ENCODE results near the gene MCC.

MCC gene

DNA sequence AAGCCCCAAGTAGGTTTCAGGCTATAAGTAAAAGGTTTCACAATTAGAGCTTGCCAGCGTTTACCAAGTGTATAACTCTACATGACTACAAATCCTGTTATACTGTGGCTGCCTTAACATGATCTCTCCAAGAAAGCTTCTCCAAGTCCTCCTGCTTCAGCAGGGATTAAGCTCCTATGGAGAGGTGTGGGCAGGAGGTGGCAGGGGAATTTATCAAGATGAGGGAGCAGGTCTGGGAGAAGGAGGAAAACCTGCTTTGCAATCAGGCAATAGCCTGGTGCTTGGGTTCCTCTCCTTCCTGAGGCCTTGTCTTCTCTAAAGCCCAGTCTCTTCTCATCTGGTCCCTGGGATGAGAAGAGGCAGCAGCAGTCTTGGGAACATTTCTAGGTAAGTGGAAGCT, 188.7 kb downstream of the MCC start:
- no peak for DNase-seq

DNA sequence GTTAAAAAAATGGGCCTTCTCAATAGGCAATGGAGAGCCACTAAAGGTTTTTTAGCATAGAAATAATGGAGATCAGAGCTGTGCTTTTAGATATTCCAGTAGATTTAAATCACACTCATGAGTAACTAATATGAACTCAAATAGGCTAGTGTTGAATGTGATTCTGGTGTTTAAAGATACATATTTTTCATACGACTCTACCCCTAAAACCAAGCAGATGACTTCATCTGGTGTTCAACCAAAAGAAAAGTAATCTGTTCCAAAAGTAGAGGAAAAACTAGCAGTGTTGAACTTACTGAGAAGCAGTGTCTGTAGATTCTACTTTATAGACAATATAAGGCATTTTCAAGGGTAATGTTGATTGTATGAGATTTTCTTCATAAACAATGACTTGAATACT, 191.6 kb downstream of the MCC start:
- no peak for DNase-seq

DNA sequence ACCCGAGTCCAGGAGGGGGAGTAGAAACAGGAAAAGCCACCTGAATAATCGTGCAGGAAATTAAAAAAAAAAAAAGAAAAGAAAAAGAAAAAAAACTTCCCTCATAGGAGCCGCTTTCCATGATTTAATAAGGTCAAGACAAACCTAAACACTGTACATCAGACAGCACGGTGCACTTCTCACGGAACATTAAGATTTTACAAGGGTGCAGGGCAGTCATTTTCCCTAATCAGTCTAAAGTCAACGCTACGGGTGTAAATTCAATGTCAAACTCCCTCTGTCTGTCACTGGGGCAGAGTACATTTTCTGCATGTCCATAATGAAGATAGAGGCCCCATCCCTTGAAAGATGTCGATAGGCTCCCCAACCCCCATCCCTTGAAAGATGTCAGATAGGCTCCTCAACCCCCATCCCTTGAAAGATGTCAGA, 193.1 kb downstream of the MCC start:
- no peak for DNase-seq

DNA sequence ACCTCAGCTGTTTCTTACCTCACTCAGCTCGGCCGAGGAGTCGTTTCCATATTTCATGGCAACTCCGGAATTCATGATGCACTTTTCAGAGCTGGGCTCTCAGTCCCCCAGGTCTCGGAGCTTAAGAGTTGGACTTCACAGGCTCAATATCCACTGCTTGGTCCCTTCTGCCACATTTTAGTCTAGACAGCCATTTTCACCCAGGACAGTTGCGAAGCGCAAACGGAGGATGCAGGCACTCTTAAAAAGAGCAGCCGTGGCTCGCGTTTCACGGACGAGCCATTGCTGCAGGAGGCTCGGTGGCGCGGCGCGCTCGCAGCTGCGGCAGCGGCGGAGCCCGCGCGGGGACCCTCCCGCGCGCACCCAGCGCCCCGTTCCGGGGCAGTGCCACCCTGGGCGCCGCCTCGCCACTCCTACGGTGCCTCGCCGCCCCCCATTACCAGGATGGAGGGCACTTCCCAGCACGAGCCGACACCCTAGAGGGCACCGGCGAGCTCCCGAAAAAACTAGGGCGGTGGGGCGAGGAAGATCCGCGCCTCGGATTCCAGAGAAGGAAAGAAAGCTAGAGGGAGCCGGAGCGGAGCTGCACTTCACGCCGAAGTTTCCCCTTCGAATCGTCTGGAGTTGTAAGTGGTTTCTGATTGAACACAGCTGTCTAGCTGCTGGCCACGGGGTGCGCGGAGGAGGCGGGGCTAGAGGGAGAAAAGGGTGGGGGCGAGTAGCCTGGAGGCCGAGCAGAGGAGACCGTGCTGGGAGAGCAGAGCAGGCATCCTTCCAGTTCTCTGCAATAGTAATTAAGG, 193.7 kb downstream of the MCC start:
- peak; percentile 76 for DNase-seq

DNA sequence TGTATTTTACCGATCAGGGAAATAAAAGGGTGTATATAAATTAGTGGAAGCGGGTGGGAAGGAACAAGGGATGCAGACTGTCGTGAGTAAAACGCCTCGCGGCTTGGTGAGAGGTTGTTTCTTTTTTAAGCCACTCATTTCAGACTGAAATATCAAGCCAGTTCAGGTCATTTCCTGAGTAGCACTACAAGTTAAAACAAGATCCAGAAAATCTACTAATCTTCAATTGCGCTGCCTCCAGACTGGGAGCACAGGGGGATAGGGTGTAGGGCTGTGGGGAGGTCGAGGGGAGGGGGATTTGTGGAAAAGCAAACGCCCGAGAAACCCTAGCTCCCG, 194.3 kb downstream of the MCC start:
- DNase-seq = peak; percentile 37

DNA sequence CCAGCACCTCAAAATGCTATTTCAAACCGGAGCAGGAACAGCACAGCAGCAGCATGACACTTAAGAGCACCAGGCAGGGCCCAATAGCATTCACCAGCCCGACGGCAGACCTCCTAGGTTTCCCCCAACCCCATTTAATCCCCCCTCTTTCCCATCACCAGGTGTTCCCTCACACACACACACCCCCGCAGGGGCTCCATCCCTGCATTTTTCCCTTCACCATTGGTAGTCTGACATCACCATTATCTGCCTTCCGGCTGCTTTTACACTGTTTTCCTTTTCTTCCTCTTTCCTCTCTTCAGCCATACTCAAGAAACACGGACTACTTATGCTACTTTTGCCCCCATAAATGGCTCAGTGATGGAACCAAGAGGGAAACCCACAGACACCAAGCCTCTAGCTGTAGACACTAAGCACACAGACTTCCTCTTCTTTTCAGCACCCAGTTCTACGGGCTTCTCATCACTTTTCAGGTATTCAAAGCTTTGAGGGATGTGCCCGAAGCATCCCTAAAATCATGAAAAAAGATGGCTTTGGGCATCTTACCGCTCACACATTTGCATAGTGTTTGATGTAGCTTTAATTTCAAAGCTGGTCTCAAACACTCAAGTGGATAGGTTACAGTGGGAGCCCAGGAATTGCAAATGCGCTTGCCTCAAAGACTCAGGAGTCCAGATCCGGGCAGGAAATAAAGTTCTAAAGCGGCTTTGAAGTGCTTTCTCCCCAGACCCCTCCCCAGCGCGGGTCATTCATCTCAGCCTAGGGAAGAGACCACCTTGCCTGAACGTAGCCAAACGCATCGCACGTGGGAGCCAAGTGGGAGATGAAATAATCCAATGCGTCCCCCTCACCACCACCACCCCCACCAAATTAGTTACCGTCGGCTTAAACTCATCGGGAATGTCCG, 194.9 kb downstream of the MCC start:
- DNase-seq = no peak

DNA sequence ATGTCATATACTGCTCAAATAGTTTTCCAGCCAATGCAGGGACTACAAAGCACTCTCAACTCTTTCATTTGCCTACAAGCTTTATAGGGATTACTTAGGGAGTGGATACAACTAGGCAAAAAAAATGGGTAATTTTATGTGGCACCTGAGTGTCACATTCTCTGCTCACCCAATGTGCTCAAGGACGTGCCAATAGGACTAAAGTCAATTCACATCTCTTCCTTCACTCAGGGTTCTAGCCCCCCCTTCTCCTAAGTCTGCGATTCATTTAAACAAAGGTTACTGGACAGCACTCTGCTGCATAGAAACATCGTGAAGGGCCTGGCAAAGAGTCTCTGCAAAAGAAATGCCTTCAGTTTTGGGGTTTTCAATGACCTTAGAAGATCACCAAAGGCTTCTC, 195.8 kb downstream of the MCC start:
- no peak for DNase-seq

DNA sequence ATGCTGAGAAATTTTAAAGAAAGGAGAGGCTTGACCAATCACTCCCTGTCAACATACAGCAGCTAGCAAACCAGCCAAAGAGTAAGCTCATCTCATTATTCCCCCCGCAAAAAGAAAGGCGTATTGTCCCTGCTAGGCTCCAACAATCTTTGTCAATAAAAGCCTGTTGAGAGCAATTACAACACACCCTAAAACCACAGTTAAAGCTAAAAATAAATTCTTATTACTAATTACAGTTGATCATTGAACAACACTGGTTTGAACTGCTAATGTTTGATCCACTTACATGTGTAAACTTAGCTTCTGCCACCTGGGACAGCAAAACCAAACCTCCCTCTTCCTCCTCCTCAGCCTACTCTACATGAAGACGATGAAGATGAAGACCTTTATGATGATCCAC, 204.7 kb downstream of the MCC start:
- DNase-seq = no peak

DNA sequence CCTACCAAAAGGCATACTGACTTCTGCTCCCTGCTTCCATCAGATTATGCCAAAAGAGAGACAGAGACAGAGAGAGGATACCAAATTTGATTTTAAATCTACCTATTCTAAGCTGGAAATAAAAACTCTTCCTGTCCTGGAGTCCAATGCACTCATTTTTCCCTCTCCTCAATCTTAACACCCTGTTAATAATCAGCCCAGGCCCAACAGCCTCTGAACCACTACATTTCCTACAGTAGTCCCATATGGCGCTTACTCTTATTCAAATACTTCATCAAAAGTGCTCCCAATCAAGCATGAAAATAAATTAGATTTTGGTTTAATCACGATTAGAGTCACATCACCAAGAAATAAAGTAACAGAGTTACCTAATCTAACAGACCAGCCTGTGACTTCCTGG, 205.8 kb downstream of the MCC start:
- DNase-seq = no peak

DNA sequence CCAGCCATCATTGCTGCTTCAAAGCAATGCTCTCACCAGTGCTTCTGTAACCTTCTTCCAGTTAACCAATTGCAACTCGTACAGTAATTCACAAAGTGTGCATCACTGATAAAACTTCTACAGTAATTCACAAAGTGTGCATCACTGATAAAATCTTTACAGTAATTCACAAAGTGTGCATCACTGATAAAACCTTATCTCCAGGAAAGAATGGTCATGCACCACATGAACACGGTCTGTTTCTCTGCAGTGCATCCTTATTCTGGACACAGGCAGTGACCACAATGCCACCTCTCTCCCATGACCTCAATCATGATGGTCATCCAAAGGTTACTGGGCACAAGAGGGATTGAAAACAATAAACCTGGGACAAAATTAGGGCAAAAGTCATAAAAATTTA, 207.1 kb downstream of the MCC start:
- no peak for DNase-seq

DNA sequence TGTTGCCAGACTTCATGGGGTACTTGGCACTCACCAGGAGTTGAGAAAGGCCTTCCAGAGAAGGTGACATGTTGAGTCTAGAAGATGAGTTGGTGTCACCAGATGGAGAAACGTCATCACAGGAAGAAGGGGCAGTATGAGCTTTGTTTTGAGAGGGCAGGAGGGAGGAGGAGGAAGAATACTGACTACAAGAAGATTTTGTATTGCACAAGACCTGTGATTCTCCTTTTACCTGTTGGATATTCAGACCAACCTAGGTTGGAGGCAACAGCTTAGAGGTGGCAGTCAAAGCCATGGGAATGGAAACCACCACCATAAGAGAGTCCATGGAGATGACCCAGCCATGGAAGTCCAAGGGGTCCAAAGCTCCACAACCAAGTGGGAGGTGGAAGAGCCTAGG, 207.7 kb downstream of the MCC start:
- no peak for DNase-seq

DNA sequence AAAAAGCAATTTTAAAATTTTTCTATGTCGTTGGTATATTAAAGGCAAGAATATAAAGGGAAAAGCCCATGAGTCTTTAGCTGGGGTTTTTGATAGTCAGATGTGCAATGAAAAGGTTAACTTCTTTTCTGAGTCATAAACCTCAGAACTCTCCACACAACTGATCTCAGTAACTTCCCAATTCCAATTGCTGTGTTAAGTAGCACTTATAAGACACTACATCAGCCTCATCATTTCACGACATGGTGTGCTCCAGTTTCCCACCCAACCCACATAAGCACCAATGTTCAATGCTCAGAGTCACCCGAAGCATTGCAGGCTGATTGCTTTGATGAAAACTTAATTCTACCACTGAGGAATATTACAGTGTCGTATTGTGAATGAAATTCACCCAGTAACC, 209.3 kb downstream of the MCC start:
- peak; percentile 41 for DNase-seq

DNA sequence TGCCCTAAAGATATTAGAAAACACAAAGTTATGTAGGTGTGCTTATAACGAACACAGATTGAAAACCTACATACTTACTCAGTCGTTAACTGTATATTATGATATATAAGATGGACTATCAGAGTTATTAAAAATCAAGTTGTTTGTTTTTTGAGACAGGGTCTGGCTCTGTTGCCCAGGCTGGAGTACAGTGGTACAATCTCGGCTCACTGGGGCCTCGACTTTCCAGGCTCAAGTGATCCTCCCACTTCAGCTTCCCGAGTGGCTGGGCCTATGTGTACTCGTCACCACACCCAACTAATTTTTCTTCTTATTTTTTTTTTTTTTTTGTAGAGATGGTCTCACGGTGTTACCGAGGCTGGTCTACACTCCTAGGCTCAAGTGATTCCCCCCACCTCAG, 211.8 kb downstream of the MCC start:
- DNase-seq = no peak

DNA sequence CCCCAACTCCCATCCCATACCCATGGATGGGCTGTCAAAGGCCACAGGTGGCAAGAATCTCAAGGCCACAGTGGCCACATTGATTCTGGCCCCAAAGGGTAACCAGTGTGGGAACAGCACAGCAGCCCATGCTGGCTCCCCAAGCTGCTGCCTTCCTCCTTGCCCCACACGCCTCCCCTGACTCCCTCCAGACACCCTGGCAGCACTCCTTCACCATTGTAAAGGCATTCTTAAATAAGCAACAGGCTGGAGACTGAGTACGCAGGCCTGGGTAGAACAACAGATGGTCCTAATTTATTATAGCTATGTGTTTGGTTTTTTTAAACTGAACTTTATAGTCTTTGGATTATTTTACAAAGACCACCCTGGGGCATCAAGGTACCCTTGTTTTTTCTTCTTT, 212.3 kb downstream of the MCC start:
- no peak for DNase-seq

DNA sequence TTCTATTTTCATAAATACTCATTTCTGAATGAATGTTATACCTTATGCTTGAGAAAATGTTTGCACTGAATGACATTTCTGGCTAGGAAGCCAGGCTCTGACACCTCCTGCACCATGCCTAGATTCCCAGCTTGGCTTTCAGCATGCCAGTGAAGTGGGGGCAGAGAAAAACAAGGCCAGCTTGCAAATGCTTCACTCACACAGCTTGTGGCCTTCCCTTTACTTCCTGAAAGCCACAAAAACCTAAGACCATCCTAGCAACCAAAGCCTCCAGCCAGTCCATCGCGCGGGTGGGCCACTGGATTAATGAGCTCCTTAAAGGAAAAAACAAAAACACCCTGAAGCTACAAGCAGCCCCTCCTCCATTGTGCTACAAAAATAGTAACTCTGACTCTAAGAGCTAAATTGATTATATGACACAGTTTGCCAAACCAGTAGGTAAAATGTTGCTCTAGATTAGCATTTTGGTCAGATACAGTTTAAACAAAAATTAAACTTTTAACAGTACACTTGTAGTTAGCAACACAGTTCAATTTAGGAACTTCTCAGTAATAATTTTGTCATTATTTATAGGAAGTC, 213.3 kb downstream of the MCC start:
- no peak for DNase-seq

DNA sequence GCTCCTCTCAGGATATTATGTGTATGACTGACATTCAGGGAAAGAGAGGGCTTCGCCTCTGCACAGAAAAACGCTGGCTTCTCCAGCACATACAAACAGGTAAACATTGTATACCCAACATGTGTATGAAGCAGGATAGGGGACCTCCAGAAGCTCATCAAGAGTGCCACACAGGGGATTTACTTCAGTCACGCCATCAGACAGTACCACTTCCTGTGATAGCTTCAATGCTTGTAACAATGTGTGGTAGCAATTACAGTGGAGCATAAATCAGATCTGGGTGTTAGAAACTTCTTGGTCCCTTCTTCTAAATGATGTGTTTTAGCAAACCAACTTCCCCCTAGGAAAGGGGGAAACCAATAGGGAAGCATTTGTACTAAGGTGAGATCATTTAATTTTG, 214.3 kb downstream of the MCC start:
- no peak for DNase-seq

DNA sequence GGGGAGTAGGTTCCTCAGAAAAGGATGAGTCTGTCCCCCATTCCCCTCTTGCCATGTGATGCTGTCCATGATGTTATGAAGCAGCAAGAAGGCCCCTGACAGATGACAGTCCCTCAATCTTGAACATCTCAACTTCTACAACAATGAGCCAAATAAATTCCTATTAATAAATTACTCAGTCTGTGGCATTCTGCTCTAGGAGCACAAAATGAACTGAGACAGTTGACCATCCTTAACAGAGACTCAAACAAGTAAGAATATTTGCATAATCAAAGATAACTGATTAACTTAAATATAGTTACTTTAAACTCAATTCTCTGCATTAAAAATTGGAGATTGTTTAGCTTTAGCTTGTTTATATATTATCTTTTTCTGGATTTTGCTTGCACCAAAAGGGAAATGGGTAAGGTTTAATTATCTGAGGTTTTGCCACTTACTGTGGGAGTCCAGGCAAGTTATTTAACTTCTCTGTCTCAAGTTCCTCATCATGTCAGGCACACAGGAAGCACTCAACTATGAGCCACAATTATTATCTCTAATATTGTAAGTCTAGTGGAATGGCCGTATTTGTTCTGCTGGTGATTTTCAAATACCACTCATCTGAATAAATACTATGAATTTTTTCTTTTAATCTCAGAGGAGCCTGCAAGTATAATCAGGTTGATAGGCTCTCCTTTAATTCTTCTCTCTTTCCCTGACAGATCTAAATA, 216.4 kb downstream of the MCC start:
- DNase-seq = no peak

DNA sequence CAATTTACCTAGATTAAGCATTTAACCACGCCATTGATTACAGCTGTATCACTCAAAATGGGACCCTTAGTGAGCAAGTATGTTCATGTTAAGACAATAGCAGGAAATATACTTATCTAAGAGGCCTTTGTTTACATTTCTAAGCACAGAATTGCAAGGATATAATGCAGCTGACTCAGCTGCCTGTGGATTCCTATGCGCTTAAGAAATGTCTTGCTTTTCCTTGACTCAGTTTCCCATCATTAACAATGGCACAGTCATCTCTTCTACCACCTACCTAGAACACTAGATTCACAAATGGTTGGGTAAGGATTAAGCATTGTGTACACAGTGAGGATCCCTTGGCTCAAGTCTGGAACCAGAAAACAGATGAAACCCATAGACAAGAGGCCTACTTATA, 217.2 kb downstream of the MCC start:
- no peak for DNase-seq

DNA sequence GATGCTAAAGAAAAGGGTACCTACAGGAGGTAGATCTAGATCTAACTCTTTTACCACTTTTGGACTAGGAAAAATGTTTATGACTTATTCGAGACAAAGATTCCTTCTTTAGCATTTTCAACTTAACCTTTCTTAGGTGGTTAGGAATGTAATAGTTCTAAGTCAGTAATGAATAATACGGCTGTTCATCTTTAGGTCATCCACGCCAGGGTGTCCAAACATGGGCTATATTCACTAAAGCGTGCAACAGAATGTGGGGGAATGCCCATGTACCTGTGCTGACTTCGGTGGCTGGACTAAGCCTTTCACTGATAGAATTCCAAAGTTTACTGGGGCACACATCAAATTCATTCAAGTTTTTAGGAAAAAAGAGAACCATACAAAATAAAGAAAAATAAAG, 218.2 kb downstream of the MCC start:
- no peak for DNase-seq

DNA sequence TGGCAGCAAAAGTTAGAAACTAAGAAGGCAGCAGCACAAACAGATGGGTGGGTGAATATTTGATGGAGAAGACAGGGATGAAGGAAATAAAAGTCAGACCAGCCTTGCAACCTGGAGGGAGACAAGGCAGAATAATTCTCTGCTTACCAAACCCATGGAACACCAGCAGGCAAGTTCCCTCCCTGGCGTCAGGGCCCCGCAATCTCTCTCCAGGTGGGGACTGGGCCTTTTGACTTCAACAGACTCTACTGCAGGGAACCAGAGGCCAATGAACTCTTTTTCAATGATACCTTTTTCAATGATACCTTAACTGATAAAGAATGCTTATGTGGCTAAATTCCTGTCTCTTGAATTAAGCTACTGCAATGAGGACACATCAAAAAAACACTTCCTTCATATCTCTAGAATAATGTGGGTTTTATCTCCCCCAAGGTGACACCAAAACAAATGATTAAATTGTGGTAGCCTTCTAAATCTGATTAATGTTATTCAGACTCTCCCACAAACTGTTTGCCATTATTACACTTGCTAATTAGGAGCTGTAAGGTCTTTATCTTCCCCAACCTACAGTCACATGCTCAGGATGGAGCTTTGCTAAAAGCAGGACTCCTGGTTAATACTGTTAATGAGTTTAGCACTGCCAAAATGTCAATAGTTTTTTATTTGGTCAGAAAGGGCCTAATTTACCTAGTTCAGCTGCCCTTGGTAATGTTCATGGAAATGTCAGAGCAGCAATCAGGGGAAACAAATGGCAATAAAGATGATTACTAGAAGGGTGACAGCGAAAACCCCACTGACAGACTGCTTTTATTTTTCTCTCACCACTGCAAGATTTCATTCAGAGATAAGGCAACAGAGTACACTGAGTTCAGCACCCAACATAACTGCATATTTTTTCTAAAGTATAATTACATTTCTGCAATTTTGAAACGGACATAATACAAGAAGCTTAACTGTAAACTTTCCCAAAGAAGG, 218.9 kb downstream of the MCC start:
- no peak for DNase-seq

DNA sequence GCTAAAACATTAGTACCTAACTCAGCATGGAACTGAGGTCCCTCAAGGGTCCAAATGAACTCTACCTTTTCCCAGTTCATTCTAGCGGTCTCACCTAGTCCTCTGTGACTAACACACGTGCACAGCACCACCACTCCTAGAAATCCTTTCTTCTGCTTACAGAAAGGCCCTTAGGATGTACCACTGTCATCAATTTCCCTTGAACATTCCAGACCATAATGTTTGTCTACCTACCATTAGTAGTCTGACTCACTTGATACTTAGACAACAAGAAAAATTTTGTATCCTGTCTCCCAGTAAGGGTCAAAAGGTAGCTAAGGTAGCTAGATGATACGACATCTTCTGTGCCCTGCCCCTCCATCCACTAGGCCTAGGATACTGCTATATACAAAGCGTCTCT, 220.0 kb downstream of the MCC start:
- no peak for DNase-seq

DNA sequence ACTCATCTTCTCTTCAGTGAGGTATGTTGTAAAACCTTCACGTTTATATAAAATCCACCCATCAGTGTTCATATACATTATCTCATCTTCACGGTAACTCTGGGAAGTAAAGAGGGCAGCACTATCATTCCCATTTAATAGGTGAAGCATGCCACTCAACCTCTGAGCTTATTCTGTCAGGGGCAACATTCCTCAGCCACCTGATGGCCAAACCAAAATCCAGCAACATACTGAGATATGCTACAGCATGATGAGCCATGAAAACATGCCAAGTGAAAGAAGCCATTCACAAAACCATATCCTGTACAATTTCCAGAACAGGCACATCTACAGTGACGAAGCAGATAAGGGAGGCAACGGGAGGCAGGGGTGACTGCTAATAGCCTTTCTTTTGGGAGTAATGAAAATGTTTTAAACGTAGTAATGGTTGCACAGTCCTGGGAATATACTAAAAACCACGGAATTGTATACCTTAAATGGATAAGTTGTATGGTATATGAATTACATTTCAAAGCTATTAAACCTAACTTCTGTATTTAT, 220.8 kb downstream of the MCC start:
- no peak for DNase-seq

Measured in activated CD4-positive, alpha-beta T cell treated with anti-CD3 and anti-CD28 coated beads, Interleukin-2, amount 50 U/mL, for 16 hours (primary cell).